ENCODE measurements around the gene IPO4.

DNA sequence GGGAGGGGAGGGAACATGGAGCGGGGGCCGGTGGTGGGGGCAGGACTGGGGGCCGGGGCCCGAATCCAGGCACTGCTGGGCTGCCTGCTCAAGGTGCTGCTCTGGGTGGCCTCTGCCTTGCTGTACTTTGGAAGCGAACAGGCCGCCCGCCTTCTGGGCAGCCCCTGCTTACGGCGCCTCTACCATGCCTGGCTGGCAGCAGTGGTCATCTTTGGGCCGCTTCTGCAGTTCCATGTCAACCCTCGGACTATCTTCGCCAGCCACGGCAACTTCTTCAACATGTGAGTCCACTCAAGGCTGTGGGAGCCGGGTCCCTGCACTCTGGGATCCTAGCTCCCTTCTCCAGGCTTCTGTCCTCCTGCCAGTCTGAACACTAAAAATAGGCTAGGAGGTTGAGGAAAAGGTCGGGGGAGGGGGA, 57.1 kb downstream of the IPO4 start:
- TF ChIP-seq POLR2A (IDR thresholded peaks at IDR 0.05): no peak
- TF ChIP-seq, protein P1, sequence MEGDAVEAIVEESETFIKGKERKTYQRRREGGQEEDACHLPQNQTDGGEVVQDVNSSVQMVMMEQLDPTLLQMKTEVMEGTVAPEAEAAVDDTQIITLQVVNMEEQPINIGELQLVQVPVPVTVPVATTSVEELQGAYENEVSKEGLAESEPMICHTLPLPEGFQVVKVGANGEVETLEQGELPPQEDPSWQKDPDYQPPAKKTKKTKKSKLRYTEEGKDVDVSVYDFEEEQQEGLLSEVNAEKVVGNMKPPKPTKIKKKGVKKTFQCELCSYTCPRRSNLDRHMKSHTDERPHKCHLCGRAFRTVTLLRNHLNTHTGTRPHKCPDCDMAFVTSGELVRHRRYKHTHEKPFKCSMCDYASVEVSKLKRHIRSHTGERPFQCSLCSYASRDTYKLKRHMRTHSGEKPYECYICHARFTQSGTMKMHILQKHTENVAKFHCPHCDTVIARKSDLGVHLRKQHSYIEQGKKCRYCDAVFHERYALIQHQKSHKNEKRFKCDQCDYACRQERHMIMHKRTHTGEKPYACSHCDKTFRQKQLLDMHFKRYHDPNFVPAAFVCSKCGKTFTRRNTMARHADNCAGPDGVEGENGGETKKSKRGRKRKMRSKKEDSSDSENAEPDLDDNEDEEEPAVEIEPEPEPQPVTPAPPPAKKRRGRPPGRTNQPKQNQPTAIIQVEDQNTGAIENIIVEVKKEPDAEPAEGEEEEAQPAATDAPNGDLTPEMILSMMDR (IDR thresholded peaks at IDR 0.05): no peak

Measured in right lobe of liver (tissue), 4 donors.